H7 (cell line): Measurements from ENCODE around the gene ITM2B. TPM values are rescaled to one million over a fixed set of nuclear protein-coding genes. Genes with fewer than 3 reads are reported as not detected.

Source experiments
- DNase-seq: peaks from one replicate; pipeline ENCODE4 v3.0.0; 2012
- H3K27me3 ChIP-seq: 2 replicates; pipeline ENCODE4 v1.6.0; 2011; ENCODE audit warnings: mild to moderate bottlenecking, low read length; ENCODE audit not compliant: control insufficient read depth, insufficient read depth
- H3K36me3 ChIP-seq: replicated peaks from 2 replicates; pipeline ENCODE4 v1.5.1; 2011; ENCODE audit warnings: low read length; ENCODE audit not compliant: control insufficient read depth, insufficient read depth
- H3K4me3 ChIP-seq: 2 replicates; pipeline ENCODE4 v1.5.1; 2011; ENCODE audit warnings: low read depth, mild to moderate bottlenecking, control low read depth, low read length, moderate library complexity; ENCODE audit not compliant: insufficient read depth
- total RNA-seq: library from RNA; depleted of rRNA; stranded (reverse); fragments of >200 nt; shearing (Covaris generic); gene quantifications from 2 replicates; pipeline ENCODE4 v1.2.3, GENCODE V29; 2014

Gene ITM2B
- total RNA-seq, 1 experiment from 2014 or later, result 197 TPM

DNA sequence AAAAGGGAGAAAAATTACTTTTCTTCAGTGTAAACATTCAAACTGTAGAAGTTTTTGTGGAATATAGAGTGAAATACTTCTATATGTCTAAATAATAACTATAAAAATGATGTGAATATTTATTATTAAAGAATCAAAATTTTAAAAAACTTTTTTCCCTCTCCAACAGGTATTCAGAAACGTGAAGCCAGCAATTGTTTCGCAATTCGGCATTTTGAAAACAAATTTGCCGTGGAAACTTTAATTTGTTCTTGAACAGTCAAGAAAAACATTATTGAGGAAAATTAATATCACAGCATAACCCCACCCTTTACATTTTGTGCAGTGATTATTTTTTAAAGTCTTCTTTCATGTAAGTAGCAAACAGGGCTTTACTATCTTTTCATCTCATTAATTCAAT, 28.0 kb downstream of the ITM2B start:
- H3K36me3 ChIP-seq, result peaks cover 10% of the 10 kb centered on the region
- DNase-seq, result no peak
- H3K27me3 ChIP-seq, result no peaks in the 10 kb centered on the region
- no peak overlapping the region for H3K4me3 ChIP-seq

GRCh38 chr13:48263196-48263595, 30.2 kb downstream of the ITM2B start:
- no peak overlapping the region for H3K4me3 ChIP-seq
- no peaks in the 10 kb centered on the region for H3K27me3 ChIP-seq
- H3K36me3 ChIP-seq, result peaks cover 8% of the 10 kb centered on the region
- DNase-seq, result no peak

DNA sequence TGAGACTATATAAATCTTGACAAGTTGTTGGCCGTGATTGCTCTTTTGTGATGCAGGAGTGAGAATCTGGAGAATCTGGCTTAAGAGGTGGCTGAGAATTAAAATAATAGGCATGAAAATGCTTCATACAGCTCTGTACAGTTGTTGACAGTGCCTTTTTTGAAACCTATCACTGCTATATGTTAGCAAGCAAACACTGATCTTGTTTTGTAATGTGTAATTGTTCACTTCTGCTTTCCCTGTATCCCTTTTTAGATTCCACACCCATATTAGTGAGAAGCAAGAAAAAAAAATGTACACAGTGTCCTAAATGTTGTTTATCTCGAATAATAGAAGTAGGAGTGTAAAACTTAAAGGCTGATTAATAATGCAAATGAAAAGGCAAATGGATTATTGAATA, 31.1 kb downstream of the ITM2B start:
- no peaks in the 10 kb centered on the region for H3K27me3 ChIP-seq
- DNase-seq, result no peak
- no peak overlapping the region for H3K4me3 ChIP-seq
- H3K36me3 ChIP-seq, result peaks cover 4% of the 10 kb centered on the region

DNA sequence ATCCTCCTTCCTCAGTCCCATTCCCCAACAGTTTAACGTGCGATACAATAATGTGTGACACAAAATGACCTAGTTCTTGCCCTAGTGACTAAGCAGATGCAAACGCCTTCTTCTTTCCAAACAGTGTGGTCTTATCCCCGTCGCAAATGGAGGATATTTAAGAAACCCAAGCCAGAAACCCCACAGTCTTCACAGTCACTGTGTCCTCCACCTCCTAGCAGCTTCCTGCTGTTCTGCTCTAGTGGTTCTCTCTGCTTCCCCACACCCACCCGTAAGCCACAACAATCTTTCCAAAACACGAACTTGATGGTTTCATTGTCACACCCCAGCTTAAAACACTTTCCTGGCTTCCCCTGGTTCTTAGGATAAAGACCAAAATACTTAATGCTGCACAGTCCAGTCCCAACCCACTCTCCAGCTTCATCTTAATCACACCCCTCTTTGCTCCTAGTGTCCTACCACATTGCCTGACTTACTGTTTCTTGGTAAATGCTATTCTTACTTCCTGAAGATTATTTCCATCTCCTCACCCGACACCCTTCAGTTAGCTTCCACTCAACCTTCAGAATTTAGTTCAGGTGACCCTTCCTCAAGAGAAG, 32.3 kb downstream of the ITM2B start:
- no peaks in the 10 kb centered on the region; the same call in 1 of the 2 replicates for H3K36me3 ChIP-seq
- no peak overlapping the region for H3K4me3 ChIP-seq

GRCh38 chr13:48266150-48266549, 33.1 kb downstream of the ITM2B start:
- H3K27me3 ChIP-seq, result no peaks in the 10 kb centered on the region
- no peak for DNase-seq
- no peaks in the 10 kb centered on the region; the same call in 1 of the 2 replicates for H3K36me3 ChIP-seq
- H3K4me3 ChIP-seq, result no peak overlapping the region

More for the DNA sequence above, 32.3 kb downstream of the ITM2B start:
- H3K27me3 ChIP-seq, result no peaks in the 10 kb centered on the region
- DNase-seq, result no peak

- DNase-seq, result no peak
- Histone ChIP-seq H3K36me3 (no peaks in the 10 kb centered on the region; the same call in 1 of the 2 replicates), H3K27me3 (no peaks in the 10 kb centered on the region), H3K4me3 (no peak overlapping the region)
Observed at GRCh38 chr13:48266701-48267639, 34.0 kb downstream of the ITM2B start.

DNA sequence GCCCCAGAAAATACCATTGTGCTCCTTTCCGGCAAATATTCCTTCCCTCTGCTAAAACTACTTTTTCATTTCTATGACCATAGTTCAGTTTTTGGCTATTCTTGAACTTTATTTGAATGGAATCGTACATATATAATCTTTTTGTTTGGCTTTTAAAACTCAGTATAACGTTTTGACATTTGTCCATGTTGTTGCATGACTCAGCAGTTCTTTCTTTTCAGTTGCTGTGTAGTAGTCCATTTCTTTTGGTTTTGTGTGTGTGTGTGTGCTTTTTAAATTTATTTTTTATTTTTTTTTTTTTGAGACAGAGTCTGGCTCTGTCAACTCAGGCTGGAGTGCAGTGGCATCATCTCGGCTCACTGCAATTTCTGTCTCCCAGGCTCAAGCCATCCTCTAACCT, 35.0 kb downstream of the ITM2B start:
- no peak overlapping the region for H3K4me3 ChIP-seq
- no peak for DNase-seq
- H3K27me3 ChIP-seq, result no peaks in the 10 kb centered on the region

DNA sequence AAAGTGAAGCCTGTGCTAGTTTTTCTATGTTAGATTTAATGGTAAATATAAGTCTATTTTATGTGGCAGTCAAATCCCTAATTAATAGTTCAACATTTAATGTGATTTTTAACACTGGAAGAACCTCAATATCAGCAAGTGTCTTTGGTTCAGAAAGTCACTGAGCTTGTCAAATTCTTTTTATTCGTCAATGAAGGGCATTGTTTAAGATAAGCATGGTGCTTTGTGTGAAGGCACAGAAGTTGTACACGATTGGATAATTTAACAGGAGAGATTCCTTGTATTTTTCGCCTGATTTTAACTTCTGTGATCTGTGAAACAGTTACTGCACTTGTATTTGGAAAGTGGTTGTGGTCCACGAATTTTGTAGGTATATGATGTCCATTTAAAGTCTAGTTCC, 40.3 kb downstream of the ITM2B start:
- Histone ChIP-seq H3K27me3 (no peaks in the 10 kb centered on the region), H3K36me3 (no peaks in the 10 kb centered on the region), H3K4me3 (no peak overlapping the region)
- DNase-seq, result no peak

More for the DNA sequence above, 35.0 kb downstream of the ITM2B start:
- H3K36me3 ChIP-seq, result no peaks in the 10 kb centered on the region; the same call in 1 of the 2 replicates

GRCh38 chr13:48275507-48275906, 42.5 kb downstream of the ITM2B start:
- no peak for DNase-seq
- Histone ChIP-seq H3K27me3 (no peaks in the 10 kb centered on the region), H3K36me3 (no peaks in the 10 kb centered on the region), H3K4me3 (no peak overlapping the region)

- Histone ChIP-seq H3K4me3 (no peak overlapping the region), H3K27me3 (no peaks in the 10 kb centered on the region), H3K36me3 (no peaks in the 10 kb centered on the region)
- DNase-seq, result no peak
Observed at GRCh38 chr13:48278806-48279205, 45.8 kb downstream of the ITM2B start.

DNA sequence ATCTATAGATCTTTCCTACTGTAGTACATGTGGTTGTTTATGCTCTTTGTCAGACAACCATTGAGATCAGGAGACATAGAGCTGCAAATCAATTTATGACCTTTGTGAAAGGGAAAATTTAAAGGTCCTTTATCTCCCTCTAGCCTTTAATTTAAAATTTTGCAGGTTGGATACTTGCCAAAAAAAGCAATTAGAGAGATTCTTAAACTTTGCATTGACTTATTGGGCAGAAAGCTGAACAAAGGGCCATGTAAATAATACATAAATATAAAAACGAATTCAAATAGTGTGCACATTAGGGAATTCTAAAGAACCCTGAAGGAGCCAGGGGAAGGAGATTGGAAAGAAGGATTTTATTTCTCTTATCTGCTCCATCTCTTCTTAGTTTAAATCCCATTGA, 48.5 kb downstream of the ITM2B start:
- Histone ChIP-seq H3K27me3 (no peaks in the 10 kb centered on the region), H3K4me3 (no peak overlapping the region), H3K36me3 (no peaks in the 10 kb centered on the region)
- DNase-seq, result no peak

DNA sequence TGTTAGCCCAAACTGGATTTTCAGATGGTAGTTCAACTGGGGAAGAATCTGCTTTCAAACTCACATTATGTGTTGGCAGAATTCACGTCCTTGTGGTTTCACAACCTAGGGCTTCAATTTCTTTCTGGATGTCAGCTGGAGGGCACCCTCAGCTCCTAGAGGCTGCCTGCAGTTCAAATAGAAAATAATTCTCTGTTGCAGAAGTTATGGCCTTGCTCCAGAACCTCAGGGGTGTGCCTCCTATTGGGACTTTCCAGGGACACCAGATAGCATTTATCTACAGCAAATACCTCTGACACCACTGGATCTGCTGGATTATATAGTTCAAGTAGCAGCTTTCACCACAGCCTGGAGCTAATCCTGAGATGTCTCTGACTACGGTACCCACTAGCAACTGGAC, 58.7 kb downstream of the ITM2B start:
- DNase-seq, result no peak
- H3K27me3 ChIP-seq, result no peaks in the 10 kb centered on the region
- H3K36me3 ChIP-seq, result no peaks in the 10 kb centered on the region
- H3K4me3 ChIP-seq, result no peak overlapping the region

- Histone ChIP-seq H3K36me3 (no peaks in the 10 kb centered on the region), H3K4me3 (no peak overlapping the region), H3K27me3 (no peaks in the 10 kb centered on the region)
- DNase-seq, result no peak
Observed at GRCh38 chr13:48292650-48293049, 59.6 kb downstream of the ITM2B start.

DNA sequence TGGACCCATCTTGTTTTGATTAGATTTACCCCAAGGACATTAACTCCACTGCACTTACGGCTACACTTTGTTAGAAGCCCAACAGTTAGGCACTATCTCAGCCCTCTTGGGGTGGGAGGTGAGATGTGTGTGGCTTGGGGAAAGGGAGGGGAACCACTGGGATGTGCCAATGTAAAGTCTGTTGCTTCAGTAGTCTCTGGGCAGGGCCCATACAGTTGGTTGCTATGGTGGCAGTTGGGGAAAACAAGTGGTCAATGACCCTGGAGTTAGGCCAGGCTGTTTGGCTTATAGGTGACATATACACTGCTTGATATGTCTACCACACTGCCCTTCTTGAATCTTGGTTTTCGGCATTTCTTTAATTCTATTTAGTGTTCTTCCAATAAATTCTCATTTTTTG, 61.6 kb downstream of the ITM2B start:
- no peak for DNase-seq
- no peaks in the 10 kb centered on the region for H3K27me3 ChIP-seq
- H3K36me3 ChIP-seq, result no peaks in the 10 kb centered on the region
- H3K4me3 ChIP-seq, result no peak overlapping the region

GRCh38 chr13:48295271-48295670, 62.3 kb downstream of the ITM2B start:
- H3K36me3 ChIP-seq, result no peaks in the 10 kb centered on the region
- no peak overlapping the region for H3K4me3 ChIP-seq
- no peaks in the 10 kb centered on the region for H3K27me3 ChIP-seq
- no peak for DNase-seq
